Neural cell (in vitro differentiated cells): ENCODE data around the gene PRKCE. TPM values are rescaled to one million over a fixed set of nuclear protein-coding genes. Genes with fewer than 3 reads are reported as not detected.

Experiments used
- H2AFZ ChIP-seq: fragments of 200-600, 300-800 bp; sonication (generic), shearing (Covaris generic); 2 replicates; pipeline ENCODE4 v1.6.0; 2014; ENCODE audit warnings: low read depth, mild to moderate bottlenecking, antibody characterized with exemption, low read length, moderate library complexity
- H3F3A ChIP-seq: fragments of 200-600 bp; shearing (Covaris generic); 2 replicates; pipeline ENCODE4 v1.6.1; 2016; ENCODE audit warnings: mild to moderate bottlenecking, moderate library complexity, mixed read lengths, antibody characterized with exemption, low read length; ENCODE audit not compliant: insufficient read depth, poor library complexity, severe bottlenecking
- H3K27ac ChIP-seq: fragments of 200-600, 300-800 bp; sonication (generic), shearing (Covaris generic); 2 replicates; pipeline ENCODE4 v1.5.1; 2014; ENCODE audit warnings: mild to moderate bottlenecking, low read length, moderate library complexity
- H3K27me3 ChIP-seq: fragments of 300-800, 200-600 bp; sonication (generic), shearing (Covaris generic); 2 replicates; pipeline ENCODE4 v1.6.0; 2014; ENCODE audit warnings: mild to moderate bottlenecking, low read depth, low read length, moderate library complexity; ENCODE audit not compliant: insufficient read depth
- H3K36me3 ChIP-seq: fragments of 300-800, 200-600 bp; sonication (generic), shearing (Covaris generic); 2 replicates; pipeline ENCODE4 v1.5.1; 2014; ENCODE audit warnings: mild to moderate bottlenecking, antibody characterized with exemption, low read length, moderate library complexity; ENCODE audit not compliant: insufficient read depth
- H3K4me2 ChIP-seq: fragments of 300-800, 200-600 bp; sonication (generic), shearing (Covaris generic); 2 replicates; pipeline ENCODE4 v1.6.0; 2014; ENCODE audit warnings: mild to moderate bottlenecking, low read length
- H3K4me3 ChIP-seq: fragments of 300-800, 200-600 bp; sonication (generic), shearing (Covaris generic); 2 replicates; pipeline ENCODE4 v1.5.1; 2014; ENCODE audit warnings: mild to moderate bottlenecking, low read length, moderate library complexity
- H3K79me2 ChIP-seq: fragments of 200-600 bp; shearing (Covaris generic); replicated peaks from 2 replicates; pipeline ENCODE4 v1.6.0; 2014; ENCODE audit warnings: mild to moderate bottlenecking, low read length, moderate library complexity; ENCODE audit not compliant: insufficient read depth
- H3K9ac ChIP-seq: fragments of 300-800, 200-600 bp; sonication (generic), shearing (Covaris generic); 2 replicates; pipeline ENCODE4 v1.6.1; 2016; ENCODE audit warnings: mild to moderate bottlenecking, low read length, mixed read lengths
- H3K9me2 ChIP-seq: fragments of 200-600 bp; shearing (Covaris generic); 2 replicates; pipeline ENCODE4 v1.6.1; 2016; ENCODE audit warnings: mild to moderate bottlenecking, low read length, mixed read lengths; ENCODE audit not compliant: insufficient read depth
- H3K9me3 ChIP-seq: fragments of 200-600, 300-800 bp; sonication (generic), shearing (Covaris generic); 2 replicates; pipeline ENCODE4 v1.6.1; 2016; ENCODE audit warnings: mild to moderate bottlenecking, mixed run types, low read length, moderate library complexity, mixed read lengths
- H4K20me1 ChIP-seq: fragments of 200-600 bp; shearing (Covaris generic); 2 replicates; pipeline ENCODE4 v1.6.1; 2016; ENCODE audit warnings: mild to moderate bottlenecking, mixed run types; ENCODE audit not compliant: insufficient read depth
- EP300 ChIP-seq: fragments of 450-650 bp; conservative IDR thresholded peaks from 2 replicates; pipeline ENCODE4 v1.6.1; 2014; ENCODE audit warnings: antibody characterized with exemption, mild to moderate bottlenecking, moderate library complexity; ENCODE audit not compliant: poor library complexity, severe bottlenecking
- EZH2 ChIP-seq: fragments of 200-600, 300-800 bp; shearing (Covaris generic), sonication (generic); IDR thresholded peaks from 2 replicates; pipeline ENCODE4 v1.6.1; 2014; ENCODE audit warnings: antibody characterized with exemption, low read length, borderline replicate concordance, mild to moderate bottlenecking; ENCODE audit not compliant: insufficient read depth, poor library complexity, severe bottlenecking
- MXI1 ChIP-seq: fragments of 450-650 bp; conservative IDR thresholded peaks from 2 replicates; pipeline ENCODE4 v1.6.1; 2014; ENCODE audit warnings: antibody characterized with exemption, mild to moderate bottlenecking; ENCODE audit not compliant: poor library complexity, severe bottlenecking
- POLR2AphosphoS5 ChIP-seq: IDR thresholded peaks from 2 replicates; pipeline ENCODE4 v1.6.1; 2012
- RAD21 ChIP-seq: fragments of 450-650 bp; conservative IDR thresholded peaks from 2 replicates; pipeline ENCODE4 v1.6.1; 2014; ENCODE audit warnings: antibody characterized with exemption, mild to moderate bottlenecking, moderate library complexity
- REST ChIP-seq: IDR thresholded peaks from 2 replicates; pipeline ENCODE4 v1.6.1; 2012; ENCODE audit warnings: borderline replicate concordance
- SMC3 ChIP-seq: fragments of 450-650 bp; conservative IDR thresholded peaks from 2 replicates; pipeline ENCODE4 v1.6.1; 2014; ENCODE audit warnings: antibody characterized with exemption, mild to moderate bottlenecking, moderate library complexity; ENCODE audit not compliant: poor library complexity
- TAF1 ChIP-seq: IDR thresholded peaks from 2 replicates; pipeline ENCODE4 v1.6.1; 2012; ENCODE audit warnings: low read depth
- polyA plus RNA-seq: library from polyadenylated mRNA; depleted of rRNA; stranded (reverse); fragments of >200 nt; gene quantifications from 2 replicates; pipeline ENCODE4 v1.2.3, GENCODE V29; 2014
- TF ChIP-seq, protein P1 (sequence below): fragments of 450-650 bp; IDR thresholded peaks from 2 replicates; pipeline ENCODE4 v1.5.1; 2014; ENCODE audit warnings: antibody characterized with exemption, mild to moderate bottlenecking, moderate library complexity; ENCODE audit not compliant: poor library complexity, severe bottlenecking

PRKCE gene
- polyA plus RNA-seq, 1 donor from 2014 or later, result 5.4 TPM

GRCh38 chr2:45833301-45833967 is 182.0 kb downstream of the PRKCE start:
- Histone ChIP-seq H3K27me3 (no peaks in the 10 kb centered on the region), H3K9me2 (no peaks in the 10 kb centered on the region), H3K27ac (no peak overlapping the region), H3F3A (no peaks in the 10 kb centered on the region), H3K79me2 (no peaks in the 10 kb centered on the region), H4K20me1 (no peaks in the 10 kb centered on the region), H3K9me3 (peaks cover 5% of the 10 kb centered on the region), H3K4me3 (no peak overlapping the region), H3K36me3 (no peaks in the 10 kb centered on the region), H3K4me2 (no peak overlapping the region), H2AFZ (no peak overlapping the region), H3K9ac (no peak overlapping the region)
- TF ChIP-seq EP300 (no peak), RAD21 (no peak), MXI1 (no peak), TAF1 (no peak), REST (no peak), SMC3 (no peak), EZH2 (no peak), POLR2AphosphoS5 (no peak)
- TF ChIP-seq, protein P1, sequence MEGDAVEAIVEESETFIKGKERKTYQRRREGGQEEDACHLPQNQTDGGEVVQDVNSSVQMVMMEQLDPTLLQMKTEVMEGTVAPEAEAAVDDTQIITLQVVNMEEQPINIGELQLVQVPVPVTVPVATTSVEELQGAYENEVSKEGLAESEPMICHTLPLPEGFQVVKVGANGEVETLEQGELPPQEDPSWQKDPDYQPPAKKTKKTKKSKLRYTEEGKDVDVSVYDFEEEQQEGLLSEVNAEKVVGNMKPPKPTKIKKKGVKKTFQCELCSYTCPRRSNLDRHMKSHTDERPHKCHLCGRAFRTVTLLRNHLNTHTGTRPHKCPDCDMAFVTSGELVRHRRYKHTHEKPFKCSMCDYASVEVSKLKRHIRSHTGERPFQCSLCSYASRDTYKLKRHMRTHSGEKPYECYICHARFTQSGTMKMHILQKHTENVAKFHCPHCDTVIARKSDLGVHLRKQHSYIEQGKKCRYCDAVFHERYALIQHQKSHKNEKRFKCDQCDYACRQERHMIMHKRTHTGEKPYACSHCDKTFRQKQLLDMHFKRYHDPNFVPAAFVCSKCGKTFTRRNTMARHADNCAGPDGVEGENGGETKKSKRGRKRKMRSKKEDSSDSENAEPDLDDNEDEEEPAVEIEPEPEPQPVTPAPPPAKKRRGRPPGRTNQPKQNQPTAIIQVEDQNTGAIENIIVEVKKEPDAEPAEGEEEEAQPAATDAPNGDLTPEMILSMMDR, result no peak

GRCh38 chr2:45833968-45834344 is 182.5 kb downstream of the PRKCE start:
- Histone ChIP-seq H3K4me2 (no peak overlapping the region), H3K4me3 (no peak overlapping the region), H3K27me3 (no peaks in the 10 kb centered on the region), H3K27ac (no peak overlapping the region), H3K36me3 (no peaks in the 10 kb centered on the region), H3F3A (no peaks in the 10 kb centered on the region), H3K79me2 (no peaks in the 10 kb centered on the region), H4K20me1 (no peaks in the 10 kb centered on the region), H3K9me2 (no peaks in the 10 kb centered on the region), H3K9me3 (peaks cover 5% of the 10 kb centered on the region), H2AFZ (no peak overlapping the region), H3K9ac (no peak overlapping the region)
- TF ChIP-seq EP300 (no peak), MXI1 (no peak), EZH2 (no peak), REST (no peak), RAD21 (no peak), TAF1 (no peak), SMC3 (no peak), POLR2AphosphoS5 (no peak)
- TF ChIP-seq, protein P1, result no peak
